Astrocyte of the spinal cord (primary cell): ENCODE measurements around the gene OR52K2.
"Not testable (repeated sequence)": the region's sequence is repeated elsewhere in the genome, so short reads cannot be mapped to it uniquely, and the experiment has no call there.

Source experiments
- DNase-seq: peaks from one replicate; pipeline ENCODE4 v3.0.0; 2011; ENCODE audit warnings: low read depth, low spot score
- H3K4me3 ChIP-seq: 2 replicates; pipeline ENCODE4 v1.5.1; 2011; ENCODE audit warnings: low read depth, mild to moderate bottlenecking, low read length, moderate library complexity
- in situ Hi-C: cut with HindIII; loops from 2 replicates; pipeline ENCODE4 v1.10.0; 2017; ENCODE audit warnings: low sequenced_read_pairs
- TF ChIP-seq, protein P1 (sequence below): IDR thresholded peaks from 2 replicates; pipeline ENCODE4 v1.5.1; 2012; ENCODE audit warnings: low read depth, mild to moderate bottlenecking, low read length, inconsistent platforms

The OR52K2 gene

DNA sequence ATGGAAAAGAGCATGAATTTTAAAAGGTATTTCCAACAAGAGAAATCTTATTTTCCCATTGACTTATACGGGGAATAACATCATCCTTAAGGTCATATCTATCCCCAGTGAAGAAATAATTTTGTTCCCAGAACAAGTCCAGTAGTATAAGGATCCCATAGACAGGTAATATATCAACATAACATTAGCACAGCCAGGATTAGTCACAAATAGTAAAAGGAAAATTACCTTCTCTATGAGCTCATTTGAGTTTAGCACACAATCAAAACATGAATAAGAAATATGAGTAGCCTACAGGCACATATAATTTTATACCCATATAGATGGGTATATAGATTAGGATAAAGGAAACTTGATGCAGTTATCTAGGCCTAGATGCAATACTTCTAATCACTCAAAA lies 30.5 kb downstream of the OR52K2 start:
- H3K4me3 ChIP-seq: no peak overlapping the region
- in situ Hi-C loops: no loop called here
- TF ChIP-seq, protein P1, sequence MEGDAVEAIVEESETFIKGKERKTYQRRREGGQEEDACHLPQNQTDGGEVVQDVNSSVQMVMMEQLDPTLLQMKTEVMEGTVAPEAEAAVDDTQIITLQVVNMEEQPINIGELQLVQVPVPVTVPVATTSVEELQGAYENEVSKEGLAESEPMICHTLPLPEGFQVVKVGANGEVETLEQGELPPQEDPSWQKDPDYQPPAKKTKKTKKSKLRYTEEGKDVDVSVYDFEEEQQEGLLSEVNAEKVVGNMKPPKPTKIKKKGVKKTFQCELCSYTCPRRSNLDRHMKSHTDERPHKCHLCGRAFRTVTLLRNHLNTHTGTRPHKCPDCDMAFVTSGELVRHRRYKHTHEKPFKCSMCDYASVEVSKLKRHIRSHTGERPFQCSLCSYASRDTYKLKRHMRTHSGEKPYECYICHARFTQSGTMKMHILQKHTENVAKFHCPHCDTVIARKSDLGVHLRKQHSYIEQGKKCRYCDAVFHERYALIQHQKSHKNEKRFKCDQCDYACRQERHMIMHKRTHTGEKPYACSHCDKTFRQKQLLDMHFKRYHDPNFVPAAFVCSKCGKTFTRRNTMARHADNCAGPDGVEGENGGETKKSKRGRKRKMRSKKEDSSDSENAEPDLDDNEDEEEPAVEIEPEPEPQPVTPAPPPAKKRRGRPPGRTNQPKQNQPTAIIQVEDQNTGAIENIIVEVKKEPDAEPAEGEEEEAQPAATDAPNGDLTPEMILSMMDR: no peak
- DNase-seq: no peak

DNA sequence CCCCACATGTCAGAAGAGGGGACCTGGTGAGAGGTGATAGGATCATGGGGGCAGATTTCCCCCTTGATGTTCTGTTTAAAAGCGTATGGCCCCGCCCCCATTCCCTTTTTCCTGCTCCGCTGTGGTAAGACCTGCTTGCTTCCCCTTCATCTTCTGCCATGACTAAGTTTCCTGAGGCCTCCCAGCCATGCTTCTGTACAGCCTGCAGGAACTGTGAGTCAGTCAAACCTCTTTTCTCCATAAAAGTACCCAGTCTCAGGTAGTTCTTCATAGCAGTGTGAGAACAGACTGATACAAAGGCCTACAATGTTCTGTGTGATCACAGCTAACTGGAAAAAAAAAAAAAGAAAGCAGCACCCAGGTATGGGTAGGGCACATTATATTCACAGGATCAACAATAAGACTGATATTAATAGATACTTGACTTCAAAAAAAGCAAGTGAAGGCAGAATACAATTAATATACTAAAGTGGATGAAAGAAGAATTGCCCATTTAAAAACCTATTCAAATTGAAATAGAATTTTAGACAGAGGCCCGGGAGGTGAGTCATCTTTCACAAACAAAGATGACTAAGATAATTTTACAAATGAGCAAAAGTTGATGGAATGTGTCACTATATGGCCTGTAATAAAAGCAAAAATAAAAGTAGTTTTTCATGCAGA lies 31.6 kb downstream of the OR52K2 start:
- H3K4me3 ChIP-seq: no peak overlapping the region
- DNase-seq: peak; percentile 22
- TF ChIP-seq, protein P1: no peak
- in situ Hi-C loops: no loop called here

DNA sequence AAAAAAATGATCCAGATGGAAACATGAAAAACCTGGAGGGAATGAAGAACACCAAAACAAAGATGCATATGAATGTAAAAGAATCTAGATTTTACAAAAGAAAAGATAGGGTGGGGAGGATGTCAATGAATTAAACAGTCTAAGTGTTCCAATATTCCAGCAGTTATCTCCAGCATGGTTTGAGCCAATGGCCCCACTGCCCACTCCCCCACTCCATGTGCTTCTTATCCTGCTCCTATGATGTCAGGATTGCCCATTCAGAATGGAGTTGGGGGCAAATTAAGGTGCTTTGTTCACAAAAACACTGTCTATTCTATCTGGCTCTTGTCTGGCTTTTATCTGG lies 32.1 kb downstream of the OR52K2 start:
- in situ Hi-C loops: no loop called here
- no peak overlapping the region for H3K4me3 ChIP-seq
- no peak for DNase-seq
- TF ChIP-seq, protein P1: no peak

DNA sequence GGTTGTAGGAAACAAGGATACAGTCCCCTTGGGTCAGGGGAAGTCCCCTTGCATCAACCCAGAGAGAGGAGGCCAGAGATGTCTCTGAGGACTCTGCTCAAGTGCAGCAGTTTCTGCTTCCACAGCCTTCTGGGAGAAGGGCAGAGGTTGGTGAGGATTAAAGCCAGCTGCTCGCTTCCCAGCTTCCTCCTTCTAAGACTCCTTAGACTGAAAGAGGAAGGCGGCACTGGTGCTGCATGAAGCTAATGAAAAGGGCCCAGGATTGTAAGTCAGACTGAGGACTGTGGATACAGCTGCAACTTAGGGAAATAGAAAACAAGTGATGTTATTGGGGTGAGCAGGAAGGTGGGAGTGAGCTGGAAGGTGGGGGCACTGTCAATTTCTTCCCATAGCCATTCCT lies 33.4 kb downstream of the OR52K2 start, which contains the start of gene OR52K1:
Gene OR52K1 (plus strand): TSS at position 202 of the 400 bp plus-strand sequence. CDS start 6,255 bp downstream, outside the sequence.
- TF ChIP-seq, protein P1: no peak
- DNase-seq: no peak
- in situ Hi-C loops: no loop called here
- H3K4me3 ChIP-seq: no peak within 1 kb of the TSS

DNA sequence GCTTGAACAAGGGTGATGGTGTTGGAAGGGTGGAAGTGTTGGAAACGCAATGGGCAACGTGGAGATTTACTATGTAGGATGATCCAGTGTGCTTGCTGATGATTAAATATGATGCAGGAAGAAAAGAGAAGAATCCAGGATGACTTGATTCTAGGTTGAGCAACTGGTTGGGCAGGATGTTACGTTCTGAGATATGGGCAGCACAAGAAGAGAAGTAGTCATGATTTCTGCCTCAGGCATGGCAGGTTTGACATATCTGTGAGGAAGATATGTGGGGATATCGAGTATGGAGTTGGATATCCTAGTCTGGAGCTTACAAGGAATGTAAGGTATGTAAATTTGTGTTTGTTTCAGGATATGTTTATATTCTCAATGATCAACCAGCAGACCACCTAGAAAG lies 35.2 kb downstream of the OR52K2 start:
- TF ChIP-seq, protein P1: no peak
- in situ Hi-C loops: no loop called here
- no peak for DNase-seq
- H3K4me3 ChIP-seq: no peak overlapping the region

DNA sequence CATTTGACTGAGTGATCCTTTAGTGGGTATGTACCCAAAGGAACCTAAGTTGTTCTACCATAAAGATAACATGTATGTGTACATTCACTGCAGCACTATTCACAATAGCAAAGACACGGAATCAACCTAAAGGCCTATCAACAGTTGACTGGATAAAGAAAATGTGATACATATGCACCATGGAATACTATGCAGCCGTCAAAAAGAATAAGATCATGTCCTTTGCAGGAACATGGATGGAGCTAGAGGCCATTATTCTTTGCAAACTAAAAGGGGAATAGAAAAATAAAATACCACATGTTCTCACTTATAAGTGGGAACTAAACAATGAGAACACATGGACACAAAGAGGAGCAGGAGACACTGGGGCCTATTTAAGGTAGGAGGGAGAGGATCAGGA lies 42.3 kb downstream of the OR52K2 start:
- DNase-seq, in situ Hi-C loops, H3K4me3 ChIP-seq: not testable (repeated sequence)

DNA sequence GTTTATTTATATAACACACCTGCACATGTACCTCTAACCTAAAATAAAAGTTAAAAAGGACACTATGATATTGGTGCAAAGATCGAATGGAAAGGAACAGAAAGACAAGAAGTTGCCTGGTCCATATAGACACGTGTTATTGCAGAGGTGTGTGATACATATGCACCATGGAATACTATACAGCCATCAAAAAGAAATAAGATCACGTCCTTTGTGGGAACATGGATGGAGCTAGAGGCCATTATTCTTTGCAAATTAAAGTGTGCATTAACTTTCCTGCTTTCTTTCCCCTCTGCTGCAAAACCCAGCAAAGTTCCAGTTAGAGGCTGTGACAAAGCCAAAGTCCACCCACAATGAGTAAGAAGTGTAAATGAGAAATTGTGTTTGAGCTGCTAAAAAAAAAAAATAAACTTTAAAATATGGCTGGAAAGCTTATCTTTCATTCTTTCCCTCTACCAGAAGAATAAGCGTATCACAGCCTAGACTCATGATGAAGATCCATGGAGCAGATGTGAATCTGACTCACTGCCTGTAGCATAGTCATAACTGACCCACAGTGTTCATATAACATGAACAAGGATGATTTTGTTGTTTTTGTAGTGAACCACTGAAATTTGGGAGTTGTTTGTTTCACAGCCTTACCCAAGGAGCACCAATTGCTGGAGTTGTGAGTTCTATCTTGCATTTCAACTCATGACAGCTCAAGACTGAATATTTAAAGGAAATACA lies 42.9 kb downstream of the OR52K2 start:
- TF ChIP-seq, protein P1: no peak
- DNase-seq: no peak
- H3K4me3 ChIP-seq: no peak overlapping the region
- in situ Hi-C loops: no loop called here
